Gastrocnemius medialis (tissue), 4 donors: ENCODE data around the gene PLSCR4. TPM values are rescaled to one million over a fixed set of nuclear protein-coding genes. Genes with fewer than 3 reads are reported as not detected.

Experiments
- ATAC-seq, 2 donors: fragments of 150-250 bp; one replicate each; pipeline ENCODE4 v1.9.1; 2016
- DNase-seq, 2 donors: peaks; one replicate each; pipeline ENCODE4 v3.0.0-alpha.2; 2019
- H3K27ac ChIP-seq, 4 donors: fragments of 200-600 bp; sonication (generic); 1 replicate in 1 of 4; 2 replicates in 3 of 4; pipeline ENCODE4 v1.5.1; 2016 to 2018; ENCODE audit warnings: mild to moderate bottlenecking in 2 of 4, moderate library complexity in 1 of 4
- H3K27me3 ChIP-seq, 3 donors: fragments of 200-600 bp; sonication (generic) in 2 of 3; 1 replicate in 1 of 3; 2 replicates in 2 of 3; pipeline versions ENCODE4 v1.5.1 to v1.6.0; 2016 to 2019; ENCODE audit warnings: mild to moderate bottlenecking in 1 of 3, moderate library complexity in 1 of 3
- H3K36me3 ChIP-seq, 2 donors: fragments of 200-600 bp; sonication (generic) in 1 of 2; one replicate each; pipeline ENCODE4 v1.5.1; 2017 to 2018
- H3K4me1 ChIP-seq, 2 donors: fragments of 200-600 bp; sonication (generic) in 1 of 2; one replicate each; pipeline ENCODE4 v1.5.1; 2016 to 2017; ENCODE audit warnings: mild to moderate bottlenecking in 2 of 2
- H3K4me3 ChIP-seq, 4 donors: fragments of 200-600 bp; sonication (generic) in 3 of 4; 1 replicate in 1 of 4; 2 replicates in 3 of 4; pipeline ENCODE4 v1.5.1; 2016 to 2019; ENCODE audit warnings: mild to moderate bottlenecking in 2 of 4
- H3K9me3 ChIP-seq, 3 donors: fragments of 200-600 bp; sonication (generic) in 2 of 3; 1 replicate in 1 of 3; 2 replicates in 2 of 3; pipeline ENCODE4 v1.5.1; 2016 to 2019
- POLR2A ChIP-seq, 2 donors: fragments of 450-650 bp; IDR thresholded peaks; one replicate each; pipeline ENCODE4 v1.6.1; 2017; ENCODE audit warnings: antibody characterized with exemption in 2 of 2, mild to moderate bottlenecking in 2 of 2, moderate library complexity in 2 of 2
- in situ Hi-C, 4 donors: fragments of 200-750 bp; cut with MboI; loops; one replicate each; pipeline versions ENCODE4 v1.15.0 to v1.8.0; 2017; ENCODE audit warnings: low sequenced_read_pairs in 4 of 4
- intact Hi-C: fragments of 100-400 bp; cut with DNase I; formaldehyde crosslinking; loops from one replicate; pipeline ENCODE4 v1.15.1; 2023; ENCODE audit warnings: low total_unique reads
- total RNA-seq, 4 donors: library from RNA; depleted of rRNA; stranded (reverse); fragments of >200 nt; gene quantifications; one replicate each; pipeline versions ENCODE4 v1.1.0 to v1.2.3, GENCODE V29; 2016
- TF ChIP-seq, protein P1 (sequence below), 5 experiments: fragments of 450-650 bp in 3 of 5; fragments of 200-600 bp in 2 of 5; sonication (generic) in 2 of 5; IDR thresholded peaks in 4 of 5; conservative IDR thresholded peaks in 1 of 5; 1 replicate in 4 of 5; 2 replicates in 1 of 5; pipeline ENCODE4 v1.5.1; 2016 to 2019; ENCODE audit warnings: antibody characterized with exemption in 5 of 5, mild to moderate bottlenecking in 3 of 5, moderate library complexity in 3 of 5

PLSCR4 gene
- total RNA-seq, 4 donors from 2014 or later, result 6.3 to 16.8 (median 9.5) TPM

DNA sequence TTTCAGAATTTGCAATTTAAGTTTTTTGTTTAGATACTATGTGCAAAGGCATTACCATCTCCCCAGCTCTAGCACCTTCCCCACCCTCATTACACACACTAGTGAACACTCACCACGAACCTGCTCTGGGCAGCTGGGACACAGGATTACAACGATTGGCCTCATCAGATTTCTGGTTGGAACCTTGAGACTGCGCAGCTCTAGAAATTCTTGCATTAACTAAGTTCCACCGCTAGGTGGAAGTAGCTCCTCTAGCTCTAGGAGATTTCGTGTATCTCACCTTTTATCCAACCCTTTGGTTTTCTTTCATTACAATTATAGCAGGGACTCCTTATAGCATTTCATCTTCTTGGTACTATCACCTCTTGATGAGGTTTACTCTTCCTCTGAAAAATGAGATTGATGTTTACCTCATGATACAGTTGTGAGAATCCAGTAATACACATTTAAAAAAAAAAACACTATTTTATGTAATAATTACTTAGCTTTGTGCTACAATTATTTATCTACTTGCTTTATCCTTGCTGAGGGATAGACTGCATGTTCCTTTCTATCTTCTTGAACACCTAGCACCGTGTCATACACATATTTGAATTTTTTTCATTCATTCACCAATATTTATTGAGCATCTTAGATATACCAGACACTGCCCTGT is 61.3 kb downstream of the PLSCR4 start:
- ATAC-seq (peak in 1 of 2 donors; percentile 69), DNase-seq (no peak)
- in situ Hi-C loops (loop anchor here in 1 of 4 donors (10.0 kb wide), 1 partner anchor 135 kb away; no protein-coding TSS in a partner anchor), intact Hi-C loops (loop anchor here (2.0 kb wide), 1 partner anchor 137 kb away; no protein-coding TSS in a partner anchor)
- no peak overlapping the region for H3K4me3 ChIP-seq
- TF ChIP-seq POLR2A (IDR thresholded peaks at IDR 0.05), result no peak
- TF ChIP-seq, protein P1, sequence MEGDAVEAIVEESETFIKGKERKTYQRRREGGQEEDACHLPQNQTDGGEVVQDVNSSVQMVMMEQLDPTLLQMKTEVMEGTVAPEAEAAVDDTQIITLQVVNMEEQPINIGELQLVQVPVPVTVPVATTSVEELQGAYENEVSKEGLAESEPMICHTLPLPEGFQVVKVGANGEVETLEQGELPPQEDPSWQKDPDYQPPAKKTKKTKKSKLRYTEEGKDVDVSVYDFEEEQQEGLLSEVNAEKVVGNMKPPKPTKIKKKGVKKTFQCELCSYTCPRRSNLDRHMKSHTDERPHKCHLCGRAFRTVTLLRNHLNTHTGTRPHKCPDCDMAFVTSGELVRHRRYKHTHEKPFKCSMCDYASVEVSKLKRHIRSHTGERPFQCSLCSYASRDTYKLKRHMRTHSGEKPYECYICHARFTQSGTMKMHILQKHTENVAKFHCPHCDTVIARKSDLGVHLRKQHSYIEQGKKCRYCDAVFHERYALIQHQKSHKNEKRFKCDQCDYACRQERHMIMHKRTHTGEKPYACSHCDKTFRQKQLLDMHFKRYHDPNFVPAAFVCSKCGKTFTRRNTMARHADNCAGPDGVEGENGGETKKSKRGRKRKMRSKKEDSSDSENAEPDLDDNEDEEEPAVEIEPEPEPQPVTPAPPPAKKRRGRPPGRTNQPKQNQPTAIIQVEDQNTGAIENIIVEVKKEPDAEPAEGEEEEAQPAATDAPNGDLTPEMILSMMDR (IDR thresholded peaks at IDR 0.05 in 4 of 5, conservative IDR thresholded peaks at IDR 0.05 in 1 of 5), result peak; percentile 39 to 75 (median 55)
- H3K9me3 ChIP-seq, result no peaks in the 10 kb centered on the region
- no peaks in the 10 kb centered on the region for H3K36me3 ChIP-seq
- H3K27ac ChIP-seq, result no peak overlapping the region
- H3K4me1 ChIP-seq, result no peaks in the 10 kb centered on the region
- H3K27me3 ChIP-seq, result no peaks in the 10 kb centered on the region

DNA sequence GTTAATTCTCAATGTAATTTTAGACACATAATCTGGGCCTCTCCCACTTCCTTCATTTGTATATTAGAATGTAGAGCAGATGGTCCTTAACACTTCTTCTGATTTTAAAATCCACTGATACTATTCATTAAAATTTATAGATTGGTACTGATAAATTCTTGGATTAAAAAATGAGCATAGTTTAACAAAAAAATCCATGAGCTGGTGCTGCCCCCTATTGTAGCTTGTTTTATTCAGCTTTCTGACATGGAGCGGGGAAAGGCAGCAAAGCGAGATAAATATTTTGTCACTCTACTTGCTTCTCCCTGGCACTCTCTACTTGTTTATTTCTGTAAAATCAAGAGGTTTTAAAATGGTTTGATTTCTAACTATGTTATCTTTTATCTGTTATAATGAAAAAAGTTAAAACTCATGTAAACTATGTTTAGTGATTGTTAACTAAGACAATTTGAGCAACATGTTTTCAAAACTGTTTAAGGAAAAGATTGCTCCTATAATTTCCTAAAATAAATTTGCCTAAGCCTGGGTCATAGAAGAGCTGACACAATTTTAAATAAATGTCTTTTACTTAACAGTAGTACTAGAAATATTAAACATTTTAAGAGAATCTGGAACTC is 63.5 kb downstream of the PLSCR4 start:
- ATAC-seq (no peak), DNase-seq (no peak)
- intact Hi-C loops (loop anchor here (1.0 kb wide), 1 partner anchor 122 kb away; no protein-coding TSS in a partner anchor), in situ Hi-C loops (no loop called here)
- Histone ChIP-seq H3K36me3 (no peaks in the 10 kb centered on the region), H3K4me1 (no peaks in the 10 kb centered on the region), H3K27me3 (no peaks in the 10 kb centered on the region), H3K4me3 (no peak overlapping the region), H3K9me3 (no peaks in the 10 kb centered on the region), H3K27ac (no peak overlapping the region)
- TF ChIP-seq POLR2A (IDR thresholded peaks at IDR 0.05), result no peak
- TF ChIP-seq, protein P1 (IDR thresholded peaks at IDR 0.05 in 4 of 5, conservative IDR thresholded peaks at IDR 0.05 in 1 of 5), result peak in 4 of 5 experiments; percentile 17 to 45 (median 24)

DNA sequence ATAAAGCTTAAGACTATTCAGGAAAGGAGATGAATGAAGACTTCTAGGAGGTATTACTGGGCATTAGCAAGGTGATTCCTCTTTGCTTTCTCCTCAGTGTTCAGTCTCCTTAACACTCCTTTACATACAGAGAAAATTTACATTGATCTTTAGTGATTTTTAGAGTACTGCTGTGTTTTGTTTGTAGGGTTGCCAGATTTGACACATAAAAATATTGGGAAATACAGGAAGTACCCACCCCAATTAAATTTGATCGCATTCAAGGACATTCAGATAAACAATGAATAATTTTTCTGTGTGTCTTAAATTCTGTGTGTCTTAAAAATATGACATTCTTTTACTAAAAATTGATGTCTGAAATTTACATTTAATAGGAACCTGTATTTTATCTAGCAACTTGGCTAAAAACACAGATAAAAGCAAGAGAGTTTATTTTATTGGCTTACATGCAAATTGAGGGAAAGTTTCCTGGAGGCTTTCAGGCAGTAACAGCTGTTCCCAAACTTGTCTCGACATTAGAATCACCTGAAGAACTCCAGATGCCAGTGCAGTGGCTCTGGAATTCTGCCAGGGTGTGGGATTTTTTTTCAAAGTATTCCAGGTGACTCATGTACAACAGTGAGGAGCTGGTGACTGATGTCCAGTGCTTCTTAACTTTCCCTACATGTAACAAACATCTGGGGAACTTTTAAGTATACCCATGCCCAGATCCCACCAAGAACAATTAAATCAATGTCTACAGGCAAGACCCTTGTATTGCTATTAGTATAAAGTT is 66.5 kb downstream of the PLSCR4 start:
- TF ChIP-seq, protein P1 (IDR thresholded peaks at IDR 0.05 in 4 of 5, conservative IDR thresholded peaks at IDR 0.05 in 1 of 5), result no peak
- no peak for TF ChIP-seq POLR2A (IDR thresholded peaks at IDR 0.05)
- in situ Hi-C loops (no loop called here), intact Hi-C loops (no loop called here)
- Histone ChIP-seq H3K9me3 (no peaks in the 10 kb centered on the region), H3K27ac (no peak overlapping the region), H3K4me1 (no peaks in the 10 kb centered on the region), H3K27me3 (no peaks in the 10 kb centered on the region), H3K36me3 (no peaks in the 10 kb centered on the region), H3K4me3 (no peak overlapping the region)
- ATAC-seq, result no peak
- no peak for DNase-seq

DNA sequence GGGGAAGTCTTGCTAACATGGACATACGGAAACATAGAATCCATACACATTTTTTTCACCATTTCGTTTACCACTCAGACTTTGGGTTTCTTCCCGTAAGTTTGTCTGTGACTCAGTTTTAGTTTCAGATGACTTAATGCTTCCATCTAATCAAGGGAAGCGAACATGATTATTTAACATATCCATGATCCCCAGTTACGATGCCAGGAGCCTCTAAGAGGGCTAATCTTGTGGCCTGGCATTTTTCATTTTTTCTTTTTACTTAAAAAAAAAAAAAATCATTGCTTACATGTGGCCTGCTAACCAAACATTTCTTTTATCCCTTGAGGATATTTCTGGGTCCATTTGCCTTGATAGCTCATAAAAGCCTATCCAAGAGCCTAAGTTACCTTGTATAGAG is 69.7 kb downstream of the PLSCR4 start:
- intact Hi-C loops (no loop called here), in situ Hi-C loops (no loop called here)
- H3K4me1 ChIP-seq, result no peaks in the 10 kb centered on the region
- no peak overlapping the region for H3K27ac ChIP-seq
- H3K27me3 ChIP-seq, result no peaks in the 10 kb centered on the region
- H3K4me3 ChIP-seq, result no peak overlapping the region
- no peaks in the 10 kb centered on the region for H3K9me3 ChIP-seq
- DNase-seq (no peak), ATAC-seq (no peak)
- no peaks in the 10 kb centered on the region for H3K36me3 ChIP-seq
- no peak for TF ChIP-seq POLR2A (IDR thresholded peaks at IDR 0.05)
- TF ChIP-seq, protein P1 (IDR thresholded peaks at IDR 0.05 in 4 of 5, conservative IDR thresholded peaks at IDR 0.05 in 1 of 5), result no peak
